IPS-11a (cell line): ENCODE measurements around the gene IRX2.

Experiments
- H3K4me3 ChIP-seq: one replicate; pipeline ENCODE4 v1.5.1; 2013; ENCODE audit warnings: low read depth, low read length, control low read depth

Gene IRX2

DNA sequence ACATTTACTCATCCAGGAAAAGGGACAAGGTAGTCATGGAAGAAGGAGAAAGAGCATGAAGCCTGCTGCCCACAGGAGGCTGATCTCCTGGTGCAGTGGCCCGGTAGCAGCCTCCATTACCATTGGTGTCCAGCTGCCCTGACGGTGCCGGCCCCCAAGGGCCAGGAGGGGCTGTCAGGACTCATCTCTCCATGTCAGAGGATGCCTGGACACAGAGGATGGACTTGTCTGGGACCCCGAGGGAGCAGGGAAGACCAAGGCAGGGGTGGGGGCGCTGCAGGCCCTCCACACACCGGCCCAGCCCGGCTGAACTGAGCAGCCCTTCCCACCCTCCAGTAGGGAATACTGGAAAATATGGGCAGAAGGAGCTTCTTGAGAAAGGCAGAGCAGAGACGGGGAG lies 52.2 kb downstream of the IRX2 start:
- H3K4me3 ChIP-seq = no peak overlapping the region

DNA sequence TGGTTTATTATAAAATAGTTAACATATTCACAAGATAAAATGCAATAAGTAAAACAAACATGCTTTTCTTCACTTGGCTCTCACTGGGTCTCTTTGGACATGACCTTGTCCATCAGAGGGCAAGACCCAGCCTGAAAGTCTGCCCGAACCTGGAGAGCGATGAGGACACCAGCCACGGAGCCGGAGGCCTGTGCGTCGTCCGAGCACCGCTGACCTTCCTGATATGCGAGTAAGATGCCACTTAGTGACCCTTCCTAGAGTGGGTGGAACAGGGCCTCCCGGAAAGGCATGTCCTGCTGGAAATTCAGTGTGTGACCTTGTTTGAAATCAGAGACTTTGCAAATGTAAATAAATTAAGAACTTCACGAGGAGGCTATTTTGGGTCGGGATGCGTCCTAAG lies 52.9 kb downstream of the IRX2 start:
- no peak overlapping the region for H3K4me3 ChIP-seq

DNA sequence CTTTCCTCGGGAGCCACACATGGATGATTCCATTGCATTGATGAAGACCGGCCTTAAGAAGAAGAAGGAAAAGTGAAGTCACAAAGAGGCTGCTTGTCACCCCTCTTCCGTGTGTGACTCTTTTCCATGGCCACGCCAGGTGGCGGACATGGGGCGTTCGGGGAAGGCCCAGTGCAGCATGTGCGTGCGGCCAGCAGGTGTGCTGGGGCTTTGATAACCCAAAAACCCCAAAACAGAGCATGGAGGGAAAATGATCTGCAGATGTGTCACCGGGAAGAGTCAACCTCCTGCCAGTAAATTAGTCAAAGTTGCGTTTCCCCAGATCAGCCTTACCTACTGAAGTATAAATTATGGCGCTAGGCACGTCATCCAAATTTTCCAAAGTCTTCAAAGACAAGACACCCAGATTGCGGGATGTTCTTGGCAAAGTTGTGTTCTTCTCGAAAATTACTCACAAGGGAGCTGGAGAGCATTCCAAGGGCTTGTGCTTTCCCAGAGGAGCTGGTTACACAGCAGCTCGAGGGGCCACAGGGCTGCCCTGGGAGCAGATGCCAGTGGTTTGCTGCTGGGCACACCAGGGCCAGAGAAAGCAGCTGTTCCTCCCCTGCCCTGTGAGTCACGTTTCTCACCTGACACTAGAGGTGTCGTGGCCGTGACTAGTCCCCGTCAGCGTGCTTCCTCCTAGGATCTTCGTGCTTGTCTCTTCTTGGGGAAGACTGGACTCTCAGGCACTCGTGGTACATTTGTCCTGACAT lies 53.9 kb downstream of the IRX2 start:
- no peak overlapping the region for H3K4me3 ChIP-seq

DNA sequence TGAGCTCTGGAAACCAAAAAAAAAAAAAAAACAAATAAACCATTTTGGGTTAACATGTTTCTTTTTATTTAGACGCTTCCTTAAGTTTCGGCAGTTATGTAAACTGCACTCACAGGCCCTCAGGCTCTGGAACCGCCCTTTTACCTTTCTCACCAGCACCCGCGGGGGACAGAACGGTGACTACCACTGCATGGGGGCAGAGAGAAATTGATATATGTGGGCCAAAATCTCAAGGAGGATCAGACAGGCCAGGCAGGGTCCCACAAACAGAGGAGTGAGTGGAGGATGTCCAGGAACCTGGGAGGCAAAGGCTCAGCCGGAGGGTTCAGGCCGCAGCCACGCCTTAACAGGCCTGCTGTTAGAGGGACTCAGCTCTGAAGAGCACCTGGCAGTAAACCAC lies 54.4 kb downstream of the IRX2 start:
- no peak overlapping the region for H3K4me3 ChIP-seq
